Measurements from ENCODE around the gene SLC27A2.
"Not testable (repeated sequence)": the region's sequence is repeated elsewhere in the genome, so short reads cannot be mapped to it uniquely, and the experiment has no call there.

SLC27A2 gene

GRCh38 chr15:50181969-50182218 is at the start of gene SLC27A2:
TSS of gene SLC27A2 (plus strand) at chr15:50182196. CDS start at chr15:50182428, 232 bp downstream.
- DNase-seq: no peak

- DNase-seq: not testable (repeated sequence)
These were observed 49.6 kb upstream of the SLC27A2 start for GRCh38 chr15:50132251-50132984.

DNA sequence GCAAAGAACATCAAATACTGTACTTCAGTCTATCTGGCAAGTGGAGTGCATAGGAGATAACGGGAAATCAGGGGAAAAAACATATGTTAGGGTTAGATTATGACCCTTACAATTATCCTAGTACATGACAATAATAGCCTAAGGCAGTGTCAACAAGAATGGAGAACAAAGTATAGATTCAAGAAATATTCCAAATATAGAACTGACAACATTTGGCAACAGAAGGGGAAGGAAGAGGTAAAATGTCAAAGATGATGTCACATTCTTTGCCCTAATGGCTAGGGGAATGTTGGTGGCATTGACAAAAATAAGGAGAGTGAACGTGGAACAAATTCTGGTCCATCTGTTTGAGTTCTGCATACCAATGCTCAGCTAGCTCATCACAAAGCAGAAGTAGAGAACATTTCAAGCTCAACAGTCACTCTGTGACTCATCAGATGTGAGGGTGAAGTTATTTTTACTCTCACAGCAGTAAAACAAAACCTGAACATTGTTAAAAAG is 47.4 kb upstream of the SLC27A2 start:
- no peak for DNase-seq

- no peak for DNase-seq
These were observed 46.9 kb upstream of the SLC27A2 start for GRCh38 chr15:50135031-50135551.

DNA sequence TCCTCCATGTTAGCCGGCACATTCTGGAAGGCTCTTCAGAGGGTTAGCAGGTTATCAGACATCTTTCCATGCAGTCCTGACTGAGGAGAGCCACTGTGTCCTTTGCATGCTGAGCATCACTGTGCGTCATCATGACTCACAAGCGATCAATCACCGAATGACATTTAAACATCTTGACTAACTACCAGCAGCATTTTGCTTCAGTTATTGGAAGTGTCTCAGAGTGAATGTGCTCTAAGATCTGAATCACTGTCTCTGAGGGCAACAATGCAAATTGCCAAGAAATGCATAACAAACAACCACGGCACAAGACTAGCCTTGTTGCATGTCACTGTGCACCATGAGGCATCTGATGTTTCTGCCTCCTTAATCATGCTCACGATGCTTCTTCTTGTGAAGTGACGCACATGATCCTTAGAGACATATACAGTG is 44.6 kb upstream of the SLC27A2 start:
- DNase-seq: no peak

- DNase-seq: no peak
These were observed 44.1 kb upstream of the SLC27A2 start for GRCh38 chr15:50137893-50138292.

DNA sequence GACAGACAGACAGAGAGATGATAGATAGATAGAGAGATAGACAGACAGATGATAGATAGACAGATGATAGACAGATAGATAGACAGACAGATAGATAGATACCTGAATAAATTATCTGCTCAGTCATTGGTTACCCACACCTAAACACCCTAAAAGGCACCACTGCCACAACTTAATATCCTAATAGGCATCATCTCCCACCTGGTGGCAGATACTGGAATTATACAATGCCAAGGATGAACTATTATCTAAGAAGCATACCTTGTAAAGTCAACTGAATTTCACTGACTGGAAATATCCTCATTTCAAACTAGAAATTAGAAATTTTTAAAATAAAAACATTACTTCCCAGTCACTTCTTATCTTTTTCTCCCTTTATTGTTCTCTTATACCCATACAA is 43.6 kb upstream of the SLC27A2 start:
- no peak for DNase-seq

DNA sequence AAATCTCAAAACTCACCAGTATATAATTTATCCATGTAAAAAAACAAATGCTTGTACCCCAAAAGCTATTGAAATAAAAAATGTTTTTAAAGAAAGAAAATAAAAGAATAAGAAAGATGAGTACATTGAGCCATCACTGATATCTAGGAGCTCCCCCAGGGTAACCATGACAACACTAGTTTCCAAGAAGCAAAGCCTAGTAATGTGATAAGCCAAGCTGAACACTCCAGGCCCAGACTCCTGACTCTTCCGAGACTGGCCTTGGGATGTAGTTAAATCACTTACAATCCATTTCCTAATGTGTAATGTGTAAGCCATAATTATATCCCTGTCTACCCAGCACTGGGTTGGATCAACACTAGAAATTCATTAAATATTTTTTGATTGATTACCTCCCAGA is 41.9 kb upstream of the SLC27A2 start:
- no peak for DNase-seq

GRCh38 chr15:50140983-50141382 is 41.0 kb upstream of the SLC27A2 start:
- DNase-seq: no peak

DNA sequence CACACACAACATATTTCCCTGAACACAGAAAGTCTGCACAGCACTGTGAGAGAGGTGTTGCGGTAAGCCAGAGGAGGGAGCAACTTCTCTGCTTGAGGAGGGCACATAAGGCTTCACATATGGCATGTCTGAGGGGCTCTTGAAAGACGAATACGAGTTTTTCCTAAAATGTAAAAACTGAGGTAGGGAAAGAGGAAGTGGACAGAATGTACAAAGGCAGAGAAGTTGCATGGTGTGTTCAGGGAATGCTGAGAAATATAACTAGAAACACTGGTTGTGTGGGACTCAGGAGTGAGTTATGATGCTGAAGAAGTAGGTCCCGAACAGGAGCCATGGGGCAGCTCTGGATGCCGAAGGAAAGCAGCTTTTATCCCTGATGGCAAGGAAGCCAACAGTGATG is 40.1 kb upstream of the SLC27A2 start:
- DNase-seq: no peak

GRCh38 chr15:50143255-50143860 is 38.6 kb upstream of the SLC27A2 start:
- DNase-seq: no peak

GRCh38 chr15:50144341-50145120 is 37.5 kb upstream of the SLC27A2 start:
- DNase-seq: no peak

DNA sequence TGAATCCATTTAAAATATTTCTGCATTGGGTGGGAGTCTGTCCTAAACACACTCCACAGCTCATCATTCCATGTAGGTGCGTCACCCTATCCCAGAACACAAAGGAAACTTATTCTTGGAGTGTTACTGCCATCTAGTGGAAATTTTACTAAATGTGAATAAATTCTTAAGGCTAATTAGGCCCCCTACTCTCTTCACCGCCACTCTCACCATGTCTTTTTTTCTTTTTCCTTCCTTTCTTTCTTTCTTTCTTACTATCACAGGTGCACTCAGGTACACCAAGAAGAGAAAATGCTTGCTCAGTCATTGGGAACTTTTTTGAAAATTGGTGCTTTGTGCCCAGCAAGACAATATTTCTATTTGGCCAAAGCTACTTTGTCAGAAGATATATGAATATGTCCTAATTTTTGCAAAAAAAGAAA is 36.5 kb upstream of the SLC27A2 start:
- no peak for DNase-seq

- DNase-seq: no peak
These were observed 35.4 kb upstream of the SLC27A2 start for GRCh38 chr15:50146632-50147031.

DNA sequence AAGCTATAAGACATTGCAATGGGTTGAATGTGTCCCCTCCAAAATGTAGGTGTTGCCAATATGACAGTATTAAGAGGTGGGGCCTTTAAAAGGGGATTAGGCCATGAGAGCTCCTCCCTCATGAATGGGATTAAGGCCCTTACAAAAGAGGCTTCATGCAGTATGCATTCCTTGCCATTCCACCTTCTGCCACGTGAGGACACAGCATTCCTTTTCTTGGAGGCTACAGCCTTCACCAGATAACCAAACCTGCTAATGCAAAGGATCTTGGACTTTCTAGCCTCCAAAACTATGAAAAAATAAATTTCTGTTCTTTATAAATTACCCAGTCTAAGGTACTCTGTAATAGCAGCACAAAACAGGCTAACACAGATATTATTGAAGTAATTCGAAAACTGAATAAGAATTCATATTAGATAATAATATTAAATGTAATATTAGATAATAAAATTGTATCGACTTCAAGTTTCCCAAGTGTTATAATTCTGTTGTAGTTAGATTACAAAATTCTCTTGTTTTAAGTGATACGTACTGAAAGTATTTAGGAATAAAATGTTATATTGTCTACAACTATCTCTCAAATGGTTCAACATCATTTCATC is 33.5 kb upstream of the SLC27A2 start:
- no peak for DNase-seq

GRCh38 chr15:50149090-50149489 is 32.9 kb upstream of the SLC27A2 start:
- no peak for DNase-seq

- DNase-seq: no peak
These were observed 31.6 kb upstream of the SLC27A2 start for GRCh38 chr15:50150349-50150748.

- no peak for DNase-seq
These were observed 31.1 kb upstream of the SLC27A2 start for GRCh38 chr15:50150851-50151250.

- DNase-seq: no peak
These were observed 30.5 kb upstream of the SLC27A2 start for GRCh38 chr15:50151476-50151875.

- DNase-seq: not testable (repeated sequence)
These were observed 23.8 kb upstream of the SLC27A2 start for GRCh38 chr15:50158236-50158635.

- no peak for DNase-seq
These were observed 18.9 kb upstream of the SLC27A2 start for GRCh38 chr15:50162969-50163718.

- no peak for DNase-seq
These were observed 18.1 kb upstream of the SLC27A2 start for GRCh38 chr15:50163719-50164410.

Data from NCI-H1436 treated with DMSO at 0.1 percent for 48 hours (cell line).